GM12872 (cell line): ENCODE measurements around the gene IGIP.

Experiments used
- CTCF ChIP-seq: IDR thresholded peaks from 3 replicates; pipeline ENCODE4 v1.5.1; 2011; ENCODE audit warnings: low read depth, mild to moderate bottlenecking, low read length, moderate library complexity; ENCODE audit not compliant: insufficient read depth

The IGIP gene

GRCh38 chr5:140172483-140172882 is 46.7 kb downstream of the IGIP start:
- no peak for TF ChIP-seq CTCF

- TF ChIP-seq CTCF, result no peak
Observed at GRCh38 chr5:140174014-140174413, 48.3 kb downstream of the IGIP start.

- TF ChIP-seq CTCF, result no peak
Observed at GRCh38 chr5:140174465-140175366, 49.0 kb downstream of the IGIP start, which contains the start of gene CYSTM1. CYSTM1 (plus strand) TSS chr5:140175188; CDS start chr5:140194466, 19,278 bp downstream.

GRCh38 chr5:140175367-140176030 is 49.8 kb downstream of the IGIP start:
- TF ChIP-seq CTCF, result no peak; the same call in 2 of the 3 replicates

- TF ChIP-seq CTCF, result no peak
Observed at GRCh38 chr5:140176031-140176387, 50.3 kb downstream of the IGIP start.

- TF ChIP-seq CTCF, result no peak
Observed at GRCh38 chr5:140178086-140178410, 52.3 kb downstream of the IGIP start.

GRCh38 chr5:140178482-140179116 is 52.9 kb downstream of the IGIP start:
- no peak for TF ChIP-seq CTCF
